Activated T-helper 17 cell treated with anti-CD3 and anti-CD28 coated beads, Interleukin-2, amount 50 U/mL, for 72 hours (primary cell): ENCODE measurements around the gene GUK1. TPM values are rescaled to one million over a fixed set of nuclear protein-coding genes. Genes with fewer than 3 reads are reported as not detected.
"Not testable (repeated sequence)": the region's sequence is repeated elsewhere in the genome, so short reads cannot be mapped to it uniquely, and the experiment has no call there.

ENCODE experiments used
- ATAC-seq: fragments of 150-1000 bp; cut with Tn5 transposase; replicated peaks from 2 replicates; pipeline ENCODE4 v1.10.0; 2021; ENCODE audit warnings: mild to moderate bottlenecking, moderate library complexity
- H3K27ac Mint-ChIP-seq: one replicate; pipeline ENCODE4 v1.8.0; 2022; ENCODE audit warnings: mixed read lengths
- H3K27me3 Mint-ChIP-seq: one replicate; pipeline ENCODE4 v1.8.0; 2022; ENCODE audit warnings: mixed read lengths
- H3K36me3 Mint-ChIP-seq: one replicate; pipeline ENCODE4 v1.8.0; 2022; ENCODE audit warnings: low read depth, mild to moderate bottlenecking, mixed read lengths
- H3K4me1 Mint-ChIP-seq: one replicate; pipeline ENCODE4 v1.8.0; 2022; ENCODE audit warnings: mixed read lengths
- H3K4me3 Mint-ChIP-seq: one replicate; pipeline ENCODE4 v1.8.0; 2022; ENCODE audit warnings: mild to moderate bottlenecking, mixed read lengths
- H3K9me3 Mint-ChIP-seq: one replicate; pipeline ENCODE4 v1.8.0; 2022; ENCODE audit warnings: mixed read lengths
- total RNA-seq, 2 donors: library from RNA; stranded (reverse); gene quantifications; one replicate each; pipeline ENCODE4 v1.2.3, GENCODE V29; 2022

The GUK1 gene
- total RNA-seq, 2 donors from 2014 or later: 284 to 285 TPM

GRCh38 chr1:228165372-228166169, 25.5 kb downstream of the GUK1 start, which contains the start of gene IBA57:
TSS of gene IBA57 (plus strand) at chr1:228165804. CDS start at chr1:228165817, 13 bp downstream.
- H3K27ac Mint-ChIP-seq: peak within 1 kb of the TSS; percentile 91

DNA sequence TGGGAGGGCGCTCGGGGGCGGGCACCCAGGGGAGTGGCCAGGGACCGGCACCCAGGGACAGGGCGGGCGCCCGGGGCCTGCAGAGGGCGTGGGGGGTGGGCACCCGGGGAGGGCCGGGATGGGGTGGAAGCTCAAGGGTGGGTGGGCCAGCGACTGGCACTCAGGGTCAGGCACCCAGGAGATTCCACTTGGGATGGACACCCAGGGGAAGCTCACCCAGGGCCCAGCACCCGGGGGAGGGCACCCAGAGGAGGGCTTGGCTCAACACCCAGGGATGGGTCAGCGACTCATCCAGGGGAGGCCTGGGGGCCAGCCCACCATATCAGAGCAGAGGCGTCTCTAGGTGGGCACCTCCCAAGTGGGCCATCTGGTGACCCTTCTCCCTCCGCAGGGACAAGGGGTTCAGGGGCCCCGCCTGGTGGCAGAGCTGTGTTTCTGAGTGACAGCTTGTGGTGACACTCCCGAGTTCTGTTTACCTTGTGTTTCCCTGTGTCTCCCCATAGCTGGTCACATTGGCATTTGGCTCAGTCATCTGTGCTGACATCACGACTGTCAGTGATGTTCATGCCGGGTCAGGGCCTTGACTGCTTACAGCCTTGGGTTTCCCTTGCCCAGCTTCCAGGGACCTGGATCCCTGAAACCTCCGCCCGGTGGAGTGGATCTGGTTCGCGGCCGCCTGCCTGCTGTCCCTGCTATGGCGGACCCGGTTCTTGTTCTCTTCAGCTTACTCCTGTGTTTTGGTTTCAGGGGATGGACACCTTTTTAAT, 26.3 kb downstream of the GUK1 start:
- peaks cover 11% of the 10 kb centered on the region for H3K4me1 Mint-ChIP-seq
- peak; percentile 47 for ATAC-seq
- no peaks in the 10 kb centered on the region for H3K27me3 Mint-ChIP-seq
- H3K4me3 Mint-ChIP-seq: peak overlapping the region; percentile 80
- peaks cover 10% of the 10 kb centered on the region for H3K36me3 Mint-ChIP-seq
- H3K27ac Mint-ChIP-seq: peak overlapping the region; percentile 91
- no peaks in the 10 kb centered on the region for H3K9me3 Mint-ChIP-seq

More at GRCh38 chr1:228165372-228166169, 25.5 kb downstream of the GUK1 start, which contains the start of gene IBA57:
- H3K4me1 Mint-ChIP-seq: peaks cover 11% of the 10 kb centered on the region
- no peaks in the 10 kb centered on the region for H3K9me3 Mint-ChIP-seq
- H3K4me3 Mint-ChIP-seq: peak within 1 kb of the TSS; percentile 80
- H3K27me3 Mint-ChIP-seq: no peaks in the 10 kb centered on the region
- peak; percentile 86 for ATAC-seq
- peaks cover 10% of the 10 kb centered on the region for H3K36me3 Mint-ChIP-seq

DNA sequence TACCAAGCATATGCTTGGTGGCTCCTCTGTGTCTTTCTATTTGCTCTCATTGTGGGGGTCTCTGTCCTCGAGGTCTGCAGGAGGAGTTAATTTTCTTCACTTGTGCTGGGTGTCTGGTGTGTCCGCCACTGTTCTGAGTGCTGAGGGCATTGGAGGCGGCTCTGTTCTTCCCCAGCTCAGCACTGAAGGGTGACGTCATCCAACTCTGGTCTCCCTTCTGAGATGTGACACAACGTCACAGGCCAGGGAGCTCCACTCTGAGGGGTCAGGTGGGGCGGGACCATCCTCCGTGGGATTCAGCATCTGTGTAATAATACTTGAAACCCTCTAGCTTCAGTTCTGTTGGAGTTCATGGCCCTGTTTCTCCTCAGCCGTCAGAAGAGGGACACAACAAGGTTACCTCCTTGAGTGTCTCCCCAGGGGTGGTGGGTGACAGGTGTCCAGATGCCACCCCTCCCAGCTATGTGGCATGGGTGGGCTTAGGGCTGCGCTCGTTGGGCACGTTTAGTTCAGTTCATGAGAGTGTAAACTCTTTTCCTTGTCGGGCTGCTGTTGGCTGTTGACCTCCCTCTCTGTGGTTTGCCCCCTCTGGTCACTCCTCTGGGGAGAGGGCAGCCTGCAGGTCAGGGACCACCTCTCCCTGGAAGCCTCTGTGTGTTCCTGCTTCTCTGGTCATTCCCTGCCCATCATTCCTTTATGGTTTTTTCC, 28.6 kb downstream of the GUK1 start:
- H3K27me3 Mint-ChIP-seq: no peaks in the 10 kb centered on the region
- H3K9me3 Mint-ChIP-seq: no peaks in the 10 kb centered on the region
- no peak overlapping the region for H3K4me3 Mint-ChIP-seq
- peak overlapping the region; percentile 76 for H3K27ac Mint-ChIP-seq
- H3K4me1 Mint-ChIP-seq: peaks cover 15% of the 10 kb centered on the region
- peaks cover 10% of the 10 kb centered on the region for H3K36me3 Mint-ChIP-seq
- no peak for ATAC-seq

- no peaks in the 10 kb centered on the region for H3K9me3 Mint-ChIP-seq
- peaks cover 11% of the 10 kb centered on the region for H3K4me1 Mint-ChIP-seq
- H3K27ac Mint-ChIP-seq: peak overlapping the region; percentile 76
- H3K4me3 Mint-ChIP-seq: no peak overlapping the region
- H3K27me3 Mint-ChIP-seq: no peaks in the 10 kb centered on the region
- H3K36me3 Mint-ChIP-seq: peaks cover 10% of the 10 kb centered on the region
- no peak for ATAC-seq
Observed at GRCh38 chr1:228169345-228169744, 29.3 kb downstream of the GUK1 start.

- ATAC-seq: no peak
- Mint-ChIP-seq H3K36me3 (peaks cover 6% of the 10 kb centered on the region), H3K9me3 (no peaks in the 10 kb centered on the region), H3K27me3 (no peaks in the 10 kb centered on the region), H3K4me3 (no peak overlapping the region), H3K4me1 (peaks cover 8% of the 10 kb centered on the region), H3K27ac (peak overlapping the region; percentile 7)
Observed at GRCh38 chr1:228170666-228171065, 30.6 kb downstream of the GUK1 start.

DNA sequence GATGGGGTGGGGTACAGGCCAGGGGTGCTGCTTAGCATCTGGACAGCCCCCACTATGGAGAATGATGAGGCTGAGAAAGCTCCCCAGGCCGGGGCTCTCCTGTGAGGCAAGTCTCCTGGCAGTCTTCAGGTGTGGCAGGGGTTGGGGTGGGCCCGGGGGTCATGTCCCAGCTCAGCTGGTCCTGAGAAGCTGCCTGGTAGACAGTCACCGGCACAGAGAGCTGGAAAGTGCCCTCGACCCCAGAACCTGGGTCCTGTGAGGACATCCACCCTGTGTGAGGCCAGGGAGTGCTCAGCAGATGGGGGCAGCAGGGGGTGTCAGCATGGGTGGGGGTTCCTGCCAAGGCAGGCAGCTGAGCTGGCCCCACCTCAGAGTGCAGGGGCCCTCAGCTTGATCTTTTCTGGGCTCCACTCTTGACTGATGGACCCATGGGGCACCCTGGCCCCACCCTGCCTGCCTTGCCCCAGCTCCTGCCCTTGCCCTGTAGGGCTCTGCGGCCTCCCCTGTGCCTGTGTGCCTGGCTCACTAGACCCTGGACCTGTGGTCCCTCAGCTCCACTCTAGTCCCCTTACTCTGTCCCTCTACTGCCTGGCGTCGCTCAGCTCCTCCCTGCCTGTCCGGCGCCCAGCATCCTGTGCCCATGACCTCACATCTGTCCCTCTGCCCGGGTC, 31.3 kb downstream of the GUK1 start:
- H3K27me3 Mint-ChIP-seq: no peaks in the 10 kb centered on the region

GRCh38 chr1:228172591-228173527, 32.8 kb downstream of the GUK1 start:
- H3K4me1 Mint-ChIP-seq: peaks cover 8% of the 10 kb centered on the region
- H3K4me3 Mint-ChIP-seq: no peak overlapping the region
- H3K36me3 Mint-ChIP-seq: no peaks in the 10 kb centered on the region
- ATAC-seq: no peak
- H3K27me3 Mint-ChIP-seq: no peaks in the 10 kb centered on the region
- peak overlapping the region; percentile 77 for H3K27ac Mint-ChIP-seq
- H3K9me3 Mint-ChIP-seq: no peaks in the 10 kb centered on the region

More for the DNA sequence above, 31.3 kb downstream of the GUK1 start:
- Mint-ChIP-seq H3K4me1 (peaks cover 8% of the 10 kb centered on the region), H3K36me3 (no peaks in the 10 kb centered on the region), H3K9me3 (no peaks in the 10 kb centered on the region), H3K4me3 (no peak overlapping the region), H3K27ac (peak overlapping the region; percentile 77)
- no peak for ATAC-seq

DNA sequence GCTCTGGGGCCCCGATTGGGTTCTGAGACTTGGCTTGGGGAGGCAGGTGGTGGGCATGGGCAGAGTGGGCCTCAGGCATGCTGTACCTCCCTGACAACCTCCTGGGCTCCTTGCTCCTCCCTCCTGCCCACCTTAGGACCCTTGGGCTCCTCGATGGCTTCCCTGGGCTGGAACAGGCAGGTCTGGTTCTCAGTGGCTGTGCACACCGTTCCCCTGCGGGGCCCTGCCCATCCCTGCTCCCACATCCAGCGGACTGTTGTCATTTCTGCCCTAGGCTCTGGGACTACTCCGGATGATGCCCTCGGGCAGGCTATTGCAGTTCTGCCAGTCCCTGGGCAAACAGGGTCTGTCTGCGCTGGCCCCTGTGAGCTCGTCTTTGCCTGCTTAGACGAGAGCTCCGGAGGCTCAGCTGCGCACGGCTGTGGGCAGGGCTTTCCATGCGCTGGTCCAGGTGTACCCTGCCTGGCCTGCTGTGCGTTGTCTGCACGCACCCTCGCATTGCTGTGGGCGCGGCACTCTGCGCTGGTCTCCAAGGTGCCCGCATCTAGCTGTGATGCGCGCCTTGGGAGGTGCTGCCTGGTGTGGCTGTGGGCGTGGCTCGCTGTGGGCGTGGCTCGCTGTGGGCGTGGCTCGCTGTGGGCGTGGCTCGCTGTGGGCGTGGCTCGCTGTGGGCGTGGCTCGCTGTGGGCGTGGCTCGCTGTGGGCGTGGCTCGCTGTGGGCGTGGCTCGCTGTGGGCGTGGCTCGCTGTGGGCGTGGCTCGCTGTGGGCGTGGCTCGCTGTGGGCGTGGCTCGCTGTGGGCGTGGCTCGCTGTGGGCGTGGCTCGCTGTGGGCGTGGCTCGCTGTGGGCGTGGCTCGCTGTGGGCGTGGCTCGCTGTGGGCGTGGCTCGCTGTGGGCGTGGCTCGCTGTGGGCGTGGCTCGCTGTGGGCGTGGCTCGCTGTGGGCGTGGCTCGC, 33.7 kb downstream of the GUK1 start:
- H3K27me3 Mint-ChIP-seq, H3K4me3 Mint-ChIP-seq, H3K9me3 Mint-ChIP-seq, H3K27ac Mint-ChIP-seq, H3K36me3 Mint-ChIP-seq, H3K4me1 Mint-ChIP-seq: not testable (repeated sequence)
- ATAC-seq: peak; percentile 64

DNA sequence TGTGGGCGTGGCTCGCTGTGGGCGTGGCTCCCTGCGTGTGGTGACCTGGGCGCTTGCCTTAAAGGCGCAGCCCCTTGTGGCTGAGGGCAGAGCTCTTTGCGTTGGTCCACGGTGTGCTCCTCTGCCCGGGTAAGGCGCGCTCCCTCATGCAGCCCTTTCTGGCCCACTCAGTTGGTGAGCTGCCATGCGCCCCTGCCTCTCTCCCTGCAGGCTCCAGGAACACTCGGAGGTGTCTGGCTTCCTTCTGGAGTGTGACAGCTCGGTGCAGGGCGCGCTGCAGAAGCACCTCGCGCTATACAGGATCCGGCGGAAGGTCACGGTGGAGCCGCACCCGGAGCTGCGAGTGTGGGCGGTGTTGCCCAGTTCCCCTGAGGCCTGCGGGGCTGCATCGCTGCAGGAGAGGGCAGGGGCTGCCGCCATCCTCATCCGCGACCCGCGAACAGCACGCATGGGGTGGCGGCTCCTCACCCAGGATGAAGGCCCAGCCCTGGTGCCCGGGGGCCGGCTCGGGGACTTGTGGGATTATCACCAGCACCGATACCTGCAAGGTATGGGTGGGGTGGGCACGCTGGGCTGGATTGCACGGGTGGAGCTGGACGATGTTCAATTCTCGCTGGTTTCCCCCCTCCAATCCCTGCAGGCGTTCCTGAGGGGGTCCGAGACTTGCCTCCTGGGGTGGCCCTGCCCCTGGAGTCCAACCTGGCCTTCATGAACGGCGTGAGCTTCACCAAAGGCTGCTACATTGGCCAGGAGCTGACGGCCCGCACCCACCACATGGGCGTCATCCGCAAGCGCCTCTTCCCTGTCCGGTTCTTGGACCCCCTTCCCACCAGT, 34.6 kb downstream of the GUK1 start:
- H3K27me3 Mint-ChIP-seq: no peaks in the 10 kb centered on the region
- ATAC-seq: peak; percentile 53

GRCh38 chr1:228175316-228176023, 35.4 kb downstream of the GUK1 start:
- Mint-ChIP-seq H3K4me3 (no peak overlapping the region), H3K27ac (no peak overlapping the region), H3K36me3 (no peaks in the 10 kb centered on the region), H3K27me3 (no peaks in the 10 kb centered on the region), H3K9me3 (no peaks in the 10 kb centered on the region), H3K4me1 (peaks cover 8% of the 10 kb centered on the region)
- no peak for ATAC-seq

More for the DNA sequence above, 34.6 kb downstream of the GUK1 start:
- Mint-ChIP-seq H3K4me1 (peaks cover 8% of the 10 kb centered on the region), H3K36me3 (no peaks in the 10 kb centered on the region), H3K27ac (no peak overlapping the region), H3K4me3 (no peak overlapping the region), H3K9me3 (no peaks in the 10 kb centered on the region)

- Mint-ChIP-seq H3K27me3 (no peaks in the 10 kb centered on the region), H3K4me1 (peaks cover 8% of the 10 kb centered on the region), H3K4me3 (no peak overlapping the region), H3K27ac (no peak overlapping the region), H3K36me3 (no peaks in the 10 kb centered on the region), H3K9me3 (no peaks in the 10 kb centered on the region)
- ATAC-seq: no peak
Observed at GRCh38 chr1:228176024-228176395, 35.9 kb downstream of the GUK1 start.
